ENCODE data around the gene ATP8A2.

Gene ATP8A2

DNA sequence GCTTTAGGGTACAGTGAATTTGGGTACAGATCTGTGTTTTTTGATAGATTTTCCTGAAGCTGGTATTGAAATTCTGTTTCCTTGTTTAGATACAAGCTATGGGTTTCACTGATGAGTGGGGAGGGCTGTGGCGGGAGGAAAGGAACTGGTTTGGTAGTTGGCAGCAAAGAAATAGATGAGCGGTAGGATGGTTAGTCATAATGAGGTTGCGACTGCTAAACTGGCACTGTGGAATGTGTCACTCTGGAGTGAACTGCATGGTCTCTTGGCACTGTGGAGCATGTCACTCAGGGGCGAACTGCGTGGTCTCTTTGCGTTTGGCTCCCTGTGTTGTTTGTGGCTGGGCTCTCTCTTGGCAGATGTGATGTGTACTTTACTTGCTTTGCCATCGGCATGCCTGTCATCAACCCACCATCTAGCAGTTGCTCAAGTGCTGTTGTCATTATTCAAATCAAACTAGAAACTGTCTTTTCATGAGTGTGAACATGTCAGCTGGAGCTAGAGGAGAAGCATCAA is 82.1 kb downstream of the ATP8A2 start:
- DNase-seq (ENCODE audit: low spot score) = no peak
- no peak for TF ChIP-seq CTCF (IDR thresholded peaks at IDR 0.05)
- H3K4me3 ChIP-seq = no peak overlapping the region
- no peak overlapping the region for H3K27ac ChIP-seq

GRCh38 chr13:25455146-25455545 is 83.4 kb downstream of the ATP8A2 start:
- H3K27ac ChIP-seq = no peak overlapping the region
- no peak for DNase-seq (ENCODE audit: low spot score)
- no peak overlapping the region for H3K4me3 ChIP-seq
- TF ChIP-seq CTCF (IDR thresholded peaks at IDR 0.05) = no peak

- no peak for TF ChIP-seq CTCF (IDR thresholded peaks at IDR 0.05)
- Histone ChIP-seq H3K4me3 (no peak overlapping the region), H3K27ac (no peak overlapping the region)
- DNase-seq (ENCODE audit: low spot score) = no peak
Measured at GRCh38 chr13:25457566-25457965, 85.8 kb downstream of the ATP8A2 start.

DNA sequence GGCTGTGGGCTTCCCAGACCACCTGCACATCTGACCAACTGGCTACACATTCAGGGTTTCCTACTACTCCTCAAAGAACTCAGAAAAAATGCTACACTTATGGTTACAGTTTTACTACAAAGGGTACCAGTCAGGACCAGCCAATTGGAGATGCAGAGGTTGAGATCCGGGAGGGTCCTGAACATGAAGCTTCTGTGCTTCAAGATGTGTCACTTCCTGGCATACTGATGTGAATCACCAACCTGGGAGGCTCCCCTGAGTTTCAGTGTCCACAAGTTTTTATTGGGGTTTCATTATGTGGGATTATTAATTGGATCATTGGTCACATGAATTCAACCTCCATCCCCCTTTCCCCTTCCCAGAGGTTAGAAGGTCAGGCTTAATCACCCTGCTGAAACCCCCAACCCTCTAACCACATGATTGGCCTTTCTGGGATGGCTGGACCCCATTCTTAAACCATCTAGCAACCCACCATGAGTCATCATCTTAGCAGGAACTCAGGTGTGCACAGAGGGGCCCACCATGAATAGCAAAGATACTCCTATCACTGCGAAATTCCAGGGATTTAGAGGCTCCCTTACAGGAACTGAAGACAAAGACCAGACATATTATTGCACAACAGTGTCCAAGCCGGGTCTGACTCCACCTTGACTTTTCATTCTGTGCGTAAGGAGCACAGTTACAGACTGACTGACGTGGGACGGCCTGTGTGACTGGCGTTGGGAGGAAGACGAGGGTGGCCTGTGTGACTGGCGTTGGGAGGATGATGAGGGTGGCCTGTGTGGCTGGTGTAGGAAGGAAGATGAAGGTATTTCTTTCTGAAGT is 90.7 kb downstream of the ATP8A2 start:
- no peak overlapping the region for H3K27ac ChIP-seq
- H3K4me3 ChIP-seq = no peak overlapping the region
- DNase-seq (ENCODE audit: low spot score) = no peak
- TF ChIP-seq CTCF (IDR thresholded peaks at IDR 0.05) = no peak

DNA sequence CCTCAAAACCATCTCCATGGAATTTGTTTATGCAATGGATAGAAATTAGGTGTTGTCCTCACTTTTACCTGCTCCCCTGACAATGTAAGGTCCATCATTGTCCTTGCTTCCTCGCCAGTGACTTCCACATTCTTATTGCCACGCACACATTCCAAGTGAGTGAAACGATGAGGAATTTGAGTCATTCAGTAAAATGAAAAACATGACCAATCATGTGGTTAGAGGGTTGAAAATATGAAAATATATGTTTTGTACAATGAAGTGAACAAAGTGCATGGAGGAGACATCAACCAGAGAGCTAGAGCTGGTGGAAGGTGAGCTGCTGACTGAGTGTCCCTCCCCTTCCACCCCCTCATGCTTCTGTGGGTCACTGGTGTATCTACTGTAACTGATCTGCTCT is 91.7 kb downstream of the ATP8A2 start:
- H3K4me3 ChIP-seq = no peak overlapping the region
- H3K27ac ChIP-seq = no peak overlapping the region
- TF ChIP-seq CTCF (IDR thresholded peaks at IDR 0.05) = no peak
- DNase-seq (ENCODE audit: low spot score) = no peak

DNA sequence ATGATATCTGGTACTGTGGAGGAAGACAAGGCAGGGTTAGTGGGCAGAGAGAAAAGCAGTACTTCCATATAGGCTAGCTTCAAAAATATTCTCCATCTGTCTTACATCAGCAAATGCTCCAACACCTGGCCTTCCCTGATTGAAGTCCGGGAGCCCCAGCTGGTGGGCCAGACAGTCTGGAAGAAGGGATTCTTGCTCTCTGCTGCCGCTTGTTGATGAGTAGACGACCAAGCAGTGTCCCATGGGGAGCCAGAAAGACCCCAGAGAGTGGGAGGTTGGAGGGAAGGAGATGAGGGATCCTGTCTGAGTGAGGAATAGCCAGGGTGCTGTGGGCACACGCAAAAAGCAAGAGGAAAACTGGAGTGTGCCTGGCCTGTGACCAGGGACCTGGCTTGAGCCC is 95.1 kb downstream of the ATP8A2 start:
- no peak for DNase-seq (ENCODE audit: low spot score)
- Histone ChIP-seq H3K27ac (no peak overlapping the region), H3K4me3 (no peak overlapping the region)
- TF ChIP-seq CTCF (IDR thresholded peaks at IDR 0.05) = no peak

All from coronary artery (tissue), 2 donors.